ENCODE results near the gene LRMDA.

The LRMDA gene

GRCh38 chr10:76296957-76297356, 865.5 kb downstream of the LRMDA start:
- Histone ChIP-seq H4K8ac (ENCODE audit: low read length) (peak overlapping the region; percentile 61), H3K27ac (ENCODE audit: low read length, poor library complexity, severe bottlenecking) (peak overlapping the region; percentile 96), H2BK12ac (ENCODE audit: low read length in 2 of 2) (peak overlapping the region in 1 of 2 experiments; percentile 80), H3K4me2 (ENCODE audit: low read length, poor library complexity, severe bottlenecking) (no peak overlapping the region), H3K79me1 (replicated peaks; ENCODE audit: low read length, poor library complexity, severe bottlenecking) (no peaks in the 10 kb centered on the region), H2BK15ac (ENCODE audit: low read depth, poor library complexity, severe bottlenecking) (no peak overlapping the region), H3K18ac (ENCODE audit: low read depth in 1 of 2, low read length in 2 of 2) (peak overlapping the region in 1 of 2 experiments; percentile 63), H3K9me3 (ENCODE audit: control insufficient read depth, low read length) (no peaks in the 10 kb centered on the region), H4K91ac (ENCODE audit: low read length) (peak overlapping the region; percentile 47), H3K27me3 (ENCODE audit: control insufficient read depth in 1 of 2, insufficient read depth in 1 of 2, low read length in 2 of 2) (no peaks in the 10 kb centered on the region), H3K23ac (ENCODE audit: low read length in 2 of 2) (no peak overlapping the region), H3K14ac (ENCODE audit: low read length in 2 of 2) (no peak overlapping the region), H2AK5ac (ENCODE audit: low read length, severe bottlenecking) (peak overlapping the region; percentile 96), H2BK120ac (ENCODE audit: low read depth, low read length) (no peak overlapping the region), H3K4me3 (ENCODE audit: insufficient read depth in 1 of 2, low read depth in 1 of 2, low read length in 2 of 2) (no peak overlapping the region), H3K9ac (ENCODE audit: low read length) (no peak overlapping the region), H2AFZ (ENCODE audit: low read depth, low read length) (no peak overlapping the region), H2BK5ac (ENCODE audit: low read depth, low read length, poor library complexity, severe bottlenecking) (peak overlapping the region; percentile 60), H3K4me1 (ENCODE audit: control insufficient read depth, insufficient read depth, low read depth, low read length) (peaks cover 7% of the 10 kb centered on the region), H3K36me3 (ENCODE audit: control insufficient read depth in 1 of 2, insufficient read depth in 2 of 2, low read depth in 1 of 2, low read length in 2 of 2) (no peaks in the 10 kb centered on the region), H3K4ac (ENCODE audit: low read depth in 1 of 2, low read length in 2 of 2) (no peak overlapping the region)
- WGBS: 93% methylated on average over 3 of the region's 3 CpGs
- no peak for DNase-seq

- Histone ChIP-seq H3K4ac (ENCODE audit: low read depth in 1 of 2, low read length in 2 of 2) (no peak overlapping the region), H3K9ac (ENCODE audit: low read length) (no peak overlapping the region), H3K18ac (ENCODE audit: low read depth in 1 of 2, low read length in 2 of 2) (no peak overlapping the region), H3K4me3 (ENCODE audit: insufficient read depth in 1 of 2, low read depth in 1 of 2, low read length in 2 of 2) (no peak overlapping the region), H2AFZ (ENCODE audit: low read depth, low read length) (no peak overlapping the region), H4K8ac (ENCODE audit: low read length) (no peak overlapping the region), H2BK5ac (ENCODE audit: low read depth, low read length, poor library complexity, severe bottlenecking) (peak overlapping the region; percentile 60), H2BK12ac (ENCODE audit: low read length in 2 of 2) (peak overlapping the region in 1 of 2 experiments; percentile 37), H2BK15ac (ENCODE audit: low read depth, poor library complexity, severe bottlenecking) (no peak overlapping the region), H3K14ac (ENCODE audit: low read length in 2 of 2) (no peak overlapping the region), H3K4me1 (ENCODE audit: control insufficient read depth, insufficient read depth, low read depth, low read length) (peaks cover 7% of the 10 kb centered on the region), H3K27ac (ENCODE audit: low read length, poor library complexity, severe bottlenecking) (peak overlapping the region; percentile 96), H3K79me1 (replicated peaks; ENCODE audit: low read length, poor library complexity, severe bottlenecking) (no peaks in the 10 kb centered on the region), H4K91ac (ENCODE audit: low read length) (no peak overlapping the region), H2AK5ac (ENCODE audit: low read length, severe bottlenecking) (peak overlapping the region; percentile 83), H2BK120ac (ENCODE audit: low read depth, low read length) (no peak overlapping the region), H3K9me3 (ENCODE audit: control insufficient read depth, low read length) (no peaks in the 10 kb centered on the region), H3K23ac (ENCODE audit: low read length in 2 of 2) (no peak overlapping the region), H3K4me2 (ENCODE audit: low read length, poor library complexity, severe bottlenecking) (no peak overlapping the region), H3K27me3 (ENCODE audit: control insufficient read depth in 1 of 2, insufficient read depth in 1 of 2, low read length in 2 of 2) (no peaks in the 10 kb centered on the region), H3K36me3 (ENCODE audit: control insufficient read depth in 1 of 2, insufficient read depth in 2 of 2, low read depth in 1 of 2, low read length in 2 of 2) (no peaks in the 10 kb centered on the region)
- no peak for DNase-seq
- 73% methylated on average over 4 of the region's 4 CpGs for WGBS
These were observed 865.9 kb downstream of the LRMDA start for GRCh38 chr10:76297358-76297757.

- H3K79me1 ChIP-seq (replicated peaks; ENCODE audit: low read length, poor library complexity, severe bottlenecking): no peaks in the 10 kb centered on the region
- no peaks in the 10 kb centered on the region for H3K36me3 ChIP-seq (ENCODE audit: control insufficient read depth in 1 of 2, insufficient read depth in 2 of 2, low read depth in 1 of 2, low read length in 2 of 2)
- no peak overlapping the region for H2BK120ac ChIP-seq (ENCODE audit: low read depth, low read length)
These were observed 866.4 kb downstream of the LRMDA start for GRCh38 chr10:76297780-76298281.

GRCh38 chr10:76298329-76298728, 866.9 kb downstream of the LRMDA start:
- Histone ChIP-seq H4K91ac (ENCODE audit: low read length) (no peak overlapping the region), H3K4me2 (ENCODE audit: low read length, poor library complexity, severe bottlenecking) (no peak overlapping the region), H3K36me3 (ENCODE audit: control insufficient read depth in 1 of 2, insufficient read depth in 2 of 2, low read depth in 1 of 2, low read length in 2 of 2) (no peaks in the 10 kb centered on the region), H3K4ac (ENCODE audit: low read depth in 1 of 2, low read length in 2 of 2) (peak overlapping the region in 1 of 2 experiments; percentile 55), H3K23ac (ENCODE audit: low read length in 2 of 2) (no peak overlapping the region), H3K18ac (ENCODE audit: low read depth in 1 of 2, low read length in 2 of 2) (peak overlapping the region in 1 of 2 experiments; percentile 52), H2AFZ (ENCODE audit: low read depth, low read length) (peak overlapping the region; percentile 62), H3K4me3 (ENCODE audit: insufficient read depth in 1 of 2, low read depth in 1 of 2, low read length in 2 of 2) (no peak overlapping the region), H2BK120ac (ENCODE audit: low read depth, low read length) (no peak overlapping the region), H3K9me3 (ENCODE audit: control insufficient read depth, low read length) (no peaks in the 10 kb centered on the region), H2AK5ac (ENCODE audit: low read length, severe bottlenecking) (peak overlapping the region; percentile 80), H2BK15ac (ENCODE audit: low read depth, poor library complexity, severe bottlenecking) (no peak overlapping the region), H3K27me3 (ENCODE audit: control insufficient read depth in 1 of 2, insufficient read depth in 1 of 2, low read length in 2 of 2) (no peaks in the 10 kb centered on the region), H3K79me1 (replicated peaks; ENCODE audit: low read length, poor library complexity, severe bottlenecking) (no peaks in the 10 kb centered on the region), H2BK5ac (ENCODE audit: low read depth, low read length, poor library complexity, severe bottlenecking) (peak overlapping the region; percentile 79), H3K14ac (ENCODE audit: low read length in 2 of 2) (no peak overlapping the region), H2BK12ac (ENCODE audit: low read length in 2 of 2) (peak overlapping the region; percentile 45 to 75), H3K27ac (ENCODE audit: low read length, poor library complexity, severe bottlenecking) (peak overlapping the region; percentile 96), H3K4me1 (ENCODE audit: control insufficient read depth, insufficient read depth, low read depth, low read length) (peaks cover 7% of the 10 kb centered on the region), H4K8ac (ENCODE audit: low read length) (no peak overlapping the region), H3K9ac (ENCODE audit: low read length) (no peak overlapping the region)
- no peak for DNase-seq
- 70% methylated on average over 2 of the region's 3 CpGs for WGBS

More at GRCh38 chr10:76297780-76298281, 866.4 kb downstream of the LRMDA start:
- peak overlapping the region; percentile 62 for H2AFZ ChIP-seq (ENCODE audit: low read depth, low read length)
- WGBS: 96% methylated on average over 9 of the region's 10 CpGs
- peak overlapping the region; percentile 45 to 75 for H2BK12ac ChIP-seq (ENCODE audit: low read length in 2 of 2)
- peak overlapping the region in 1 of 2 experiments; percentile 55 for H3K4ac ChIP-seq (ENCODE audit: low read depth in 1 of 2, low read length in 2 of 2)
- H4K91ac ChIP-seq (ENCODE audit: low read length): peak overlapping the region; percentile 81
- peak overlapping the region; percentile 77 for H2BK15ac ChIP-seq (ENCODE audit: low read depth, poor library complexity, severe bottlenecking)
- H3K9me3 ChIP-seq (ENCODE audit: control insufficient read depth, low read length): no peaks in the 10 kb centered on the region
- H3K27ac ChIP-seq (ENCODE audit: low read length, poor library complexity, severe bottlenecking): peak overlapping the region; percentile 96
- H3K14ac ChIP-seq (ENCODE audit: low read length in 2 of 2): no peak overlapping the region
- H3K4me1 ChIP-seq (ENCODE audit: control insufficient read depth, insufficient read depth, low read depth, low read length): peaks cover 7% of the 10 kb centered on the region
- peak overlapping the region; percentile 83 for H2AK5ac ChIP-seq (ENCODE audit: low read length, severe bottlenecking)
- H2BK5ac ChIP-seq (ENCODE audit: low read depth, low read length, poor library complexity, severe bottlenecking): peak overlapping the region; percentile 60
- H3K18ac ChIP-seq (ENCODE audit: low read depth in 1 of 2, low read length in 2 of 2): peak overlapping the region; percentile 52 to 72
- H3K23ac ChIP-seq (ENCODE audit: low read length in 2 of 2): no peak overlapping the region
- no peak overlapping the region for H3K4me2 ChIP-seq (ENCODE audit: low read length, poor library complexity, severe bottlenecking)
- no peak overlapping the region for H3K9ac ChIP-seq (ENCODE audit: low read length)
- peak overlapping the region; percentile 79 for H4K8ac ChIP-seq (ENCODE audit: low read length)
- H3K4me3 ChIP-seq (ENCODE audit: insufficient read depth in 1 of 2, low read depth in 1 of 2, low read length in 2 of 2): no peak overlapping the region
- H3K27me3 ChIP-seq (ENCODE audit: control insufficient read depth in 1 of 2, insufficient read depth in 1 of 2, low read length in 2 of 2): no peaks in the 10 kb centered on the region
- no peak for DNase-seq

All from mesenchymal stem cell (in vitro differentiated cells and primary cell).